Measurements from ENCODE around the gene UNC119. TPM values are rescaled to one million over a fixed set of nuclear protein-coding genes. Genes with fewer than 3 reads are reported as not detected.
A peak's percentile ranks its signal among the peaks of the same experiment; 100 is the strongest.

The UNC119 gene
- total and polyA plus RNA-seq, 2 of the 13 experiments (the other 11 are each of a cell fraction or from before 2014, with no cell fraction given), result 10.4 to 63.1 TPM

DNA sequence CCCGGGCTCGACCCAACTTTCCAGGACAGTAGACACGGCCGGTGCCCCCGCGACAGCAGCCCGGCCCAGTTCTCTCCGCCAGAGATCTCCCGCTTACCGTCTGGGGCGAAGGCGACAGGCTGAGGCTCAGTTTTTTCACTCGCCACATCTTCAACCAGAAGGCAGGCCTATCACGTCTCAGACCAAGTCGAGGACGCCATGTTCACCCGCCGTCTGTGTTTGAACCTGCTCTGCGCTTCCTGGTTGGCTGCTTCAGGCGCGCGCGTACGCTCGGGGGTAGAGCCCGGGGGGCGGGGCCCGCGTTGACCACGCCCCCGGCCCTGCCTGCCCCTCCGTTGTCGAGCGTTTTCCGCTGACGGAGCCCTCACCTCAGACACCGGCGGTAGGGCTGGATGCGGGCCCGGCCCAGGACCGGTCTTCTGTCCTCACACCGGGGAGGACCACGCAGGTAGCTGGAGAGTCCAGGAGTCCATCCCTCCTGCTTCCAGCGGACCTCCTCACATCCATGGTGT, 46.4 kb upstream of the UNC119 start, which contains the start of gene SPAG5 (continued):
- TF ChIP-seq RNF2 (conservative IDR thresholded peaks at IDR 0.05; ENCODE audit: low read depth), result no peak
- TF ChIP-seq NFE2L2 (IDR thresholded peaks at IDR 0.05; ENCODE audit: low read length), result no peak
- no peak for TF ChIP-seq GLI4 (CRISPR knock-in tag; IDR thresholded peaks at IDR 0.05; ENCODE audit: borderline replicate concordance)
- peak; percentile 68; the same call in 1 of the 2 replicates for TF ChIP-seq ZNF430 (CRISPR knock-in tag; IDR thresholded peaks at IDR 0.05)
- TF ChIP-seq ZNF891 (CRISPR knock-in tag; IDR thresholded peaks at IDR 0.05), result peak; percentile 41; the same call in 1 of the 2 replicates
- TF ChIP-seq FIP1L1 (IDR thresholded peaks at IDR 0.05; ENCODE audit: borderline replicate concordance, insufficient read depth, low read depth, low read length), result no peak
- no peak for TF ChIP-seq ZBTB21 (CRISPR knock-in tag; IDR thresholded peaks at IDR 0.05)
- no peak; the same call in 1 of the 2 replicates for TF ChIP-seq TMF1 (CRISPR knock-in tag; IDR thresholded peaks at IDR 0.05; ENCODE audit: low read depth)
- TF ChIP-seq, protein P1, sequence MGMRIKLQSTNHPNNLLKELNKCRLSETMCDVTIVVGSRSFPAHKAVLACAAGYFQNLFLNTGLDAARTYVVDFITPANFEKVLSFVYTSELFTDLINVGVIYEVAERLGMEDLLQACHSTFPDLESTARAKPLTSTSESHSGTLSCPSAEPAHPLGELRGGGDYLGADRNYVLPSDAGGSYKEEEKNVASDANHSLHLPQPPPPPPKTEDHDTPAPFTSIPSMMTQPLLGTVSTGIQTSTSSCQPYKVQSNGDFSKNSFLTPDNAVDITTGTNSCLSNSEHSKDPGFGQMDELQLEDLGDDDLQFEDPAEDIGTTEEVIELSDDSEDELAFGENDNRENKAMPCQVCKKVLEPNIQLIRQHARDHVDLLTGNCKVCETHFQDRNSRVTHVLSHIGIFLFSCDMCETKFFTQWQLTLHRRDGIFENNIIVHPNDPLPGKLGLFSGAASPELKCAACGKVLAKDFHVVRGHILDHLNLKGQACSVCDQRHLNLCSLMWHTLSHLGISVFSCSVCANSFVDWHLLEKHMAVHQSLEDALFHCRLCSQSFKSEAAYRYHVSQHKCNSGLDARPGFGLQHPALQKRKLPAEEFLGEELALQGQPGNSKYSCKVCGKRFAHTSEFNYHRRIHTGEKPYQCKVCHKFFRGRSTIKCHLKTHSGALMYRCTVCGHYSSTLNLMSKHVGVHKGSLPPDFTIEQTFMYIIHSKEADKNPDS (CRISPR knock-in tag; IDR thresholded peaks at IDR 0.05), result no peak
- TF ChIP-seq ZNF781 (CRISPR knock-in tag; IDR thresholded peaks at IDR 0.05; ENCODE audit: borderline replicate concordance, not compliant biosample characterization), result no peak
- TF ChIP-seq RFX5 (IDR thresholded peaks at IDR 0.05; ENCODE audit: low read depth, low read length), result no peak
- TF ChIP-seq U2AF1 (optimal IDR thresholded peaks at IDR 0.05; ENCODE audit: low read depth, low read length), result no peak
- TF ChIP-seq GATAD1 (CRISPR knock-in tag; IDR thresholded peaks at IDR 0.05), result peak; percentile 77
- no peak for TF ChIP-seq SUZ12 (IDR thresholded peaks at IDR 0.05; ENCODE audit: low read depth, low read length)
- TF ChIP-seq, protein P2, sequence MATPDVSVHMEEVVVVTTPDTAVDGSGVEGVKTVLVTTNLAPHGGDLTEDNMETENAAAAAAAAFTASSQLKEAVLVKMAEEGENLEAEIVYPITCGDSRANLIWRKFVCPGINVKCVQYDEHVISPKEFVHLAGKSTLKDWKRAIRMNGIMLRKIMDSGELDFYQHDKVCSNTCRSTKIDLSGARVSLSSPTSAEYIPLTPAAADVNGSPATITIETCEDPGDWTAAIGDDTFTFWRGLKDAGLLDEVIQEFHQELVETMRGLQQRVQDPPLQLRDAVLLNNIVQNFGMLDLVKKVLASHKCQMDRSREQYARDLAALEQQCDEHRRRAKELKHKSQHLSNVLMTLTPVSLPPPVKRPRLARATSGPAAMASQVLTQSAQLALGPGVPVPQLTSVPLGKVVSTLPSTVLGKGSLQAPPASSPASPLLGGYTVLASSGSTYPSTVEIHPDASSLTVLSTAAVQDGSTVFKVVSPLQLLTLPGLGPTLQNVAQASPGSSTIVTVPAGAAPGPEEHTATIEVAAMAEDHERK (CRISPR knock-in tag; IDR thresholded peaks at IDR 0.05; ENCODE audit: low read depth), result peak; percentile 37; the same call in 1 of the 2 replicates
- TF ChIP-seq ZNF747 (CRISPR knock-in tag; IDR thresholded peaks at IDR 0.05; ENCODE audit: borderline replicate concordance), result no peak
- TF ChIP-seq, protein P3, sequence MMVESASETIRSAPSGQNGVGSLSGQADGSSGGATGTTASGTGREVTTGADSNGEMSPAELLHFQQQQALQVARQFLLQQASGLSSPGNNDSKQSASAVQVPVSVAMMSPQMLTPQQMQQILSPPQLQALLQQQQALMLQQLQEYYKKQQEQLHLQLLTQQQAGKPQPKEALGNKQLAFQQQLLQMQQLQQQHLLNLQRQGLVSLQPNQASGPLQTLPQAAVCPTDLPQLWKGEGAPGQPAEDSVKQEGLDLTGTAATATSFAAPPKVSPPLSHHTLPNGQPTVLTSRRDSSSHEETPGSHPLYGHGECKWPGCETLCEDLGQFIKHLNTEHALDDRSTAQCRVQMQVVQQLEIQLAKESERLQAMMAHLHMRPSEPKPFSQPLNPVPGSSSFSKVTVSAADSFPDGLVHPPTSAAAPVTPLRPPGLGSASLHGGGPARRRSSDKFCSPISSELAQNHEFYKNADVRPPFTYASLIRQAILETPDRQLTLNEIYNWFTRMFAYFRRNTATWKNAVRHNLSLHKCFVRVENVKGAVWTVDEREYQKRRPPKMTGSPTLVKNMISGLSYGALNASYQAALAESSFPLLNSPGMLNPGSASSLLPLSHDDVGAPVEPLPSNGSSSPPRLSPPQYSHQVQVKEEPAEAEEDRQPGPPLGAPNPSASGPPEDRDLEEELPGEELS (CRISPR knock-in tag; IDR thresholded peaks at IDR 0.05), result no peak; the same call in 1 of the 2 replicates
- no peak for TF ChIP-seq ARID2 (CRISPR knock-in tag; IDR thresholded peaks at IDR 0.05; ENCODE audit: borderline replicate concordance)
- TF ChIP-seq RBAK (CRISPR knock-in tag; IDR thresholded peaks at IDR 0.05), result no peak
- TF ChIP-seq, protein P4, sequence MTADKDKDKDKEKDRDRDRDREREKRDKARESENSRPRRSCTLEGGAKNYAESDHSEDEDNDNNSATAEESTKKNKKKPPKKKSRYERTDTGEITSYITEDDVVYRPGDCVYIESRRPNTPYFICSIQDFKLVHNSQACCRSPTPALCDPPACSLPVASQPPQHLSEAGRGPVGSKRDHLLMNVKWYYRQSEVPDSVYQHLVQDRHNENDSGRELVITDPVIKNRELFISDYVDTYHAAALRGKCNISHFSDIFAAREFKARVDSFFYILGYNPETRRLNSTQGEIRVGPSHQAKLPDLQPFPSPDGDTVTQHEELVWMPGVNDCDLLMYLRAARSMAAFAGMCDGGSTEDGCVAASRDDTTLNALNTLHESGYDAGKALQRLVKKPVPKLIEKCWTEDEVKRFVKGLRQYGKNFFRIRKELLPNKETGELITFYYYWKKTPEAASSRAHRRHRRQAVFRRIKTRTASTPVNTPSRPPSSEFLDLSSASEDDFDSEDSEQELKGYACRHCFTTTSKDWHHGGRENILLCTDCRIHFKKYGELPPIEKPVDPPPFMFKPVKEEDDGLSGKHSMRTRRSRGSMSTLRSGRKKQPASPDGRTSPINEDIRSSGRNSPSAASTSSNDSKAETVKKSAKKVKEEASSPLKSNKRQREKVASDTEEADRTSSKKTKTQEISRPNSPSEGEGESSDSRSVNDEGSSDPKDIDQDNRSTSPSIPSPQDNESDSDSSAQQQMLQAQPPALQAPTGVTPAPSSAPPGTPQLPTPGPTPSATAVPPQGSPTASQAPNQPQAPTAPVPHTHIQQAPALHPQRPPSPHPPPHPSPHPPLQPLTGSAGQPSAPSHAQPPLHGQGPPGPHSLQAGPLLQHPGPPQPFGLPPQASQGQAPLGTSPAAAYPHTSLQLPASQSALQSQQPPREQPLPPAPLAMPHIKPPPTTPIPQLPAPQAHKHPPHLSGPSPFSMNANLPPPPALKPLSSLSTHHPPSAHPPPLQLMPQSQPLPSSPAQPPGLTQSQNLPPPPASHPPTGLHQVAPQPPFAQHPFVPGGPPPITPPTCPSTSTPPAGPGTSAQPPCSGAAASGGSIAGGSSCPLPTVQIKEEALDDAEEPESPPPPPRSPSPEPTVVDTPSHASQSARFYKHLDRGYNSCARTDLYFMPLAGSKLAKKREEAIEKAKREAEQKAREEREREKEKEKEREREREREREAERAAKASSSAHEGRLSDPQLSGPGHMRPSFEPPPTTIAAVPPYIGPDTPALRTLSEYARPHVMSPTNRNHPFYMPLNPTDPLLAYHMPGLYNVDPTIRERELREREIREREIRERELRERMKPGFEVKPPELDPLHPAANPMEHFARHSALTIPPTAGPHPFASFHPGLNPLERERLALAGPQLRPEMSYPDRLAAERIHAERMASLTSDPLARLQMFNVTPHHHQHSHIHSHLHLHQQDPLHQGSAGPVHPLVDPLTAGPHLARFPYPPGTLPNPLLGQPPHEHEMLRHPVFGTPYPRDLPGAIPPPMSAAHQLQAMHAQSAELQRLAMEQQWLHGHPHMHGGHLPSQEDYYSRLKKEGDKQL (CRISPR knock-in tag; IDR thresholded peaks at IDR 0.05; ENCODE audit: low read depth), result no peak; the same call in 1 of the 2 replicates
